HepG2 (cell line): ENCODE results near the gene CST3. TPM values are rescaled to one million over a fixed set of nuclear protein-coding genes. Genes with fewer than 3 reads are reported as not detected.

Source experiments
- ARID2 ChIP-seq: sonication (generic); formaldehyde crosslinking; IDR thresholded peaks from 2 replicates; pipeline ENCODE4 v1.8.1; 2022; ENCODE audit warnings: mild to moderate bottlenecking, missing genetic modification reagents, borderline replicate concordance
- GABPB1 ChIP-seq: IDR thresholded peaks from 2 replicates; pipeline ENCODE4 v1.6.1; 2016; ENCODE audit warnings: mild to moderate bottlenecking, missing genetic modification reagents, moderate library complexity, missing compliant biosample characterization
- HOXA3 ChIP-seq: sonication (generic); formaldehyde crosslinking; IDR thresholded peaks from 2 replicates; pipeline ENCODE4 v1.5.0; 2020; ENCODE audit warnings: missing genetic modification reagents
- IKZF4 ChIP-seq: sonication (generic); formaldehyde crosslinking; IDR thresholded peaks from 2 replicates; pipeline ENCODE4 v1.5.1; 2020; ENCODE audit warnings: borderline replicate concordance, mild to moderate bottlenecking, low read depth, missing genetic modification reagents; ENCODE audit errors: not compliant biosample characterization
- ISL2 ChIP-seq: sonication (generic); formaldehyde crosslinking; IDR thresholded peaks from 2 replicates; pipeline ENCODE4 v1.5.0; 2020; ENCODE audit warnings: missing genetic modification reagents
- ISX ChIP-seq: sonication (generic); formaldehyde crosslinking; conservative IDR thresholded peaks from 2 replicates; pipeline ENCODE4 v1.5.0; 2020; ENCODE audit warnings: missing genetic modification reagents
- KLF12 ChIP-seq: sonication (generic); formaldehyde crosslinking; IDR thresholded peaks from 2 replicates; pipeline ENCODE4 v1.4.0; 2020; ENCODE audit warnings: missing genetic modification reagents, borderline replicate concordance
- MAF1 ChIP-seq: sonication (generic); formaldehyde crosslinking; IDR thresholded peaks from 2 replicates; pipeline ENCODE4 v1.5.0; 2020; ENCODE audit warnings: missing genetic modification reagents, borderline replicate concordance
- MED1 ChIP-seq: sonication (generic); formaldehyde crosslinking; IDR thresholded peaks from 2 replicates; pipeline ENCODE4 v1.4.0; 2020; ENCODE audit warnings: missing genetic modification reagents
- NFKB2 ChIP-seq: sonication (generic); formaldehyde crosslinking; IDR thresholded peaks from 2 replicates; pipeline ENCODE4 v1.4.0; 2020; ENCODE audit warnings: missing genetic modification reagents, borderline replicate concordance
- PRMT3 ChIP-seq: sonication (generic); formaldehyde crosslinking; IDR thresholded peaks from 2 replicates; pipeline ENCODE4 v1.8.1; 2022; ENCODE audit warnings: low read depth, mild to moderate bottlenecking, moderate library complexity, missing genetic modification reagents, borderline replicate concordance
- PRPF4 ChIP-seq: fragments of 200-400 bp; formaldehyde crosslinking; IDR thresholded peaks from 2 replicates; pipeline ENCODE4 v1.6.1; 2016; ENCODE audit warnings: low read length, low read depth; ENCODE audit not compliant: poor library complexity, severe bottlenecking
- RFX1 ChIP-seq: fragments of 450-650 bp; IDR thresholded peaks from 2 replicates; pipeline ENCODE4 v1.6.1; 2017
- ZBTB20 ChIP-seq: sonication (generic); formaldehyde crosslinking; IDR thresholded peaks from 2 replicates; pipeline ENCODE4 v1.8.1; 2023; ENCODE audit warnings: missing genetic modification reagents, low read depth, mild to moderate bottlenecking, borderline replicate concordance
- ZFX ChIP-seq: sonication (generic); formaldehyde crosslinking; IDR thresholded peaks from 2 replicates; pipeline ENCODE4 v1.4.0; 2020; ENCODE audit warnings: mild to moderate bottlenecking, low read depth, missing genetic modification reagents, moderate library complexity
- ZNF205 ChIP-seq: IDR thresholded peaks from 2 replicates; pipeline ENCODE4 v1.6.1; 2018; ENCODE audit warnings: missing biosample characterization, missing genetic modification reagents
- ZNF331 ChIP-seq: sonication (generic); formaldehyde crosslinking; IDR thresholded peaks from 2 replicates; pipeline ENCODE4 v1.4.0; 2020; ENCODE audit warnings: missing genetic modification reagents
- ZNF33B ChIP-seq: sonication (generic); formaldehyde crosslinking; IDR thresholded peaks from 2 replicates; pipeline ENCODE4 v1.5.1; 2020; ENCODE audit warnings: mild to moderate bottlenecking, missing genetic modification reagents
- ZNF564 ChIP-seq: sonication (generic); formaldehyde crosslinking; IDR thresholded peaks from 2 replicates; pipeline ENCODE4 v1.8.1; 2023; ENCODE audit warnings: mild to moderate bottlenecking, missing genetic modification reagents
- ZNF678 ChIP-seq: sonication (generic); formaldehyde crosslinking; IDR thresholded peaks from 2 replicates; pipeline ENCODE4 v1.4.0; 2020; ENCODE audit warnings: mild to moderate bottlenecking, missing genetic modification reagents
- ZNF713 ChIP-seq: sonication (generic); formaldehyde crosslinking; IDR thresholded peaks from 2 replicates; pipeline ENCODE4 v1.4.0; 2020; ENCODE audit warnings: mild to moderate bottlenecking, missing genetic modification reagents
- polyA plus RNA-seq, 8 experiments: library from polyadenylated mRNA; depleted of rRNA in 3 of 8; stranded (reverse) in 7 of 8; unstranded in 1 of 8; fragments of >200 nt; fragmentation: Illumina TruSeq in 4 of 8; extraction: Trizol in 4 of 8; gene quantifications; 2 replicates each; pipeline versions ENCODE4 v1.2.1 to v1.2.3, GENCODE V29; 2011 to 2016; ENCODE audit warnings: low read depth in 4 of 8, missing spikeins in 1 of 8, mixed read lengths in 1 of 8; ENCODE audit not compliant: insufficient read depth in 1 of 8
- total RNA-seq, 5 experiments: library from RNA; depleted of rRNA; stranded (reverse); fragments of >200 nt; fragmentation: Illumina TruSeq; extraction: Trizol; gene quantifications; 2 replicates each; pipeline ENCODE4 v1.2.3, GENCODE V29; 2016; ENCODE audit warnings: low read depth in 1 of 5
- TF ChIP-seq, protein P1 (sequence below): sonication (generic); IDR thresholded peaks from 2 replicates; pipeline ENCODE4 v1.6.1; 2016; ENCODE audit warnings: low read depth, borderline replicate concordance
- TF ChIP-seq, protein P2 (sequence below): IDR thresholded peaks from 2 replicates; pipeline ENCODE4 v1.6.1; 2016; ENCODE audit warnings: missing compliant biosample characterization, missing genetic modification reagents, borderline replicate concordance
- TF ChIP-seq, protein P3 (sequence below): sonication (generic); formaldehyde crosslinking; IDR thresholded peaks from 2 replicates; pipeline ENCODE4 v1.5.0; 2020; ENCODE audit warnings: missing genetic modification reagents
- TF ChIP-seq, protein P4 (sequence below): sonication (generic); formaldehyde crosslinking; IDR thresholded peaks from 2 replicates; pipeline ENCODE4 v1.5.1; 2020; ENCODE audit warnings: mild to moderate bottlenecking, missing genetic modification reagents, moderate library complexity
- TF ChIP-seq, protein P5 (sequence below): sonication (generic); formaldehyde crosslinking; IDR thresholded peaks from 2 replicates; pipeline ENCODE4 v1.4.0; 2020; ENCODE audit warnings: missing genetic modification reagents

Gene CST3
- total and polyA plus RNA-seq, 2 of the 13 experiments (the other 11 are each of a cell fraction or from before 2014, with no cell fraction given) = 690 to 1,005 TPM

DNA sequence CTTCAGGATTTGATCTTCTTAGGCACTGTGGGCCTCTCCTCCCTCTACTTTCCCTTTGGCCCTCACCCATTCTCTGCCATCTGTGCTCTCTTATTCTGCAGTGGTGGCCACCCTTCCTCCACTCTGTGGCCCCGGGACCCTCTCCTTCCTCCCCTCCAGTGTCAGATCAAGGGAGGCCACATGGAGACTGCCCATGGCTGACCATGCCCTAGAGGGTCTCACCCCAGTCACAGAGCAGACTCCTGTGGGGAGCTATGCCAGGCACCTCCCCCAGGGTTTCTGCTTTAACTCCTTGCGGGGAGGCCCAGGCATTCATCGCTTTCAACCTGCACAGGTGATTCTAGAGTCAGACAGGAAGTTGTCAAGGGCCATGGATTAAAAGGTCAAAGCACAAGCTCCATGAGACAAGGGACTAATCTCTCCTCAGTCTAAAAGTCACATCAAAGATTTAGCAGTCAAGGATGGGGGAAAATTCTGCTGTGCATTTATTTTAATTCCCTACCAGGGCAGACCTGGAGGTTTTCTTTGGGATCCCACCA lies 15.7 kb upstream of the CST3 start (continued):
- TF ChIP-seq ZNF678 (CRISPR knock-in tag) = peak; percentile 65; the same call in 1 of the 2 replicates
- no peak for TF ChIP-seq PRMT3 (CRISPR knock-in tag)
- TF ChIP-seq ISX (CRISPR knock-in tag) = no peak
- TF ChIP-seq NFKB2 (CRISPR knock-in tag) = no peak
- TF ChIP-seq ZFX (CRISPR knock-in tag) = 0 out of 2 replicates have a peak, but pooled peaks have one; percentile 15
- TF ChIP-seq IKZF4 (CRISPR knock-in tag) = no peak
- TF ChIP-seq, protein P1, sequence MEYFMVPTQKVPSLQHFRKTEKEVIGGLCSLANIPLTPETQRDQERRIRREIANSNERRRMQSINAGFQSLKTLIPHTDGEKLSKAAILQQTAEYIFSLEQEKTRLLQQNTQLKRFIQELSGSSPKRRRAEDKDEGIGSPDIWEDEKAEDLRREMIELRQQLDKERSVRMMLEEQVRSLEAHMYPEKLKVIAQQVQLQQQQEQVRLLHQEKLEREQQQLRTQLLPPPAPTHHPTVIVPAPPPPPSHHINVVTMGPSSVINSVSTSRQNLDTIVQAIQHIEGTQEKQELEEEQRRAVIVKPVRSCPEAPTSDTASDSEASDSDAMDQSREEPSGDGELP = peak; percentile 22; the same call in 1 of the 2 replicates
- no peak for TF ChIP-seq KLF12 (CRISPR knock-in tag)
- peak; percentile 20; the same call in 1 of the 2 replicates for TF ChIP-seq GABPB1 (CRISPR knock-in tag)
- no peak for TF ChIP-seq ZNF205
- no peak for TF ChIP-seq ZBTB20 (CRISPR knock-in tag)
- TF ChIP-seq, protein P2, sequence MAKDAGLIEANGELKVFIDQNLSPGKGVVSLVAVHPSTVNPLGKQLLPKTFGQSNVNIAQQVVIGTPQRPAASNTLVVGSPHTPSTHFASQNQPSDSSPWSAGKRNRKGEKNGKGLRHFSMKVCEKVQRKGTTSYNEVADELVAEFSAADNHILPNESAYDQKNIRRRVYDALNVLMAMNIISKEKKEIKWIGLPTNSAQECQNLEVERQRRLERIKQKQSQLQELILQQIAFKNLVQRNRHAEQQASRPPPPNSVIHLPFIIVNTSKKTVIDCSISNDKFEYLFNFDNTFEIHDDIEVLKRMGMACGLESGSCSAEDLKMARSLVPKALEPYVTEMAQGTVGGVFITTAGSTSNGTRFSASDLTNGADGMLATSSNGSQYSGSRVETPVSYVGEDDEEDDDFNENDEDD (CRISPR knock-in tag) = no peak
- TF ChIP-seq RFX1 = no peak
- TF ChIP-seq ZNF713 (CRISPR knock-in tag) = no peak
- no peak for TF ChIP-seq PRPF4
- TF ChIP-seq, protein P3, sequence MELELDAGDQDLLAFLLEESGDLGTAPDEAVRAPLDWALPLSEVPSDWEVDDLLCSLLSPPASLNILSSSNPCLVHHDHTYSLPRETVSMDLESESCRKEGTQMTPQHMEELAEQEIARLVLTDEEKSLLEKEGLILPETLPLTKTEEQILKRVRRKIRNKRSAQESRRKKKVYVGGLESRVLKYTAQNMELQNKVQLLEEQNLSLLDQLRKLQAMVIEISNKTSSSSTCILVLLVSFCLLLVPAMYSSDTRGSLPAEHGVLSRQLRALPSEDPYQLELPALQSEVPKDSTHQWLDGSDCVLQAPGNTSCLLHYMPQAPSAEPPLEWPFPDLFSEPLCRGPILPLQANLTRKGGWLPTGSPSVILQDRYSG (CRISPR knock-in tag) = no peak
- TF ChIP-seq, protein P4, sequence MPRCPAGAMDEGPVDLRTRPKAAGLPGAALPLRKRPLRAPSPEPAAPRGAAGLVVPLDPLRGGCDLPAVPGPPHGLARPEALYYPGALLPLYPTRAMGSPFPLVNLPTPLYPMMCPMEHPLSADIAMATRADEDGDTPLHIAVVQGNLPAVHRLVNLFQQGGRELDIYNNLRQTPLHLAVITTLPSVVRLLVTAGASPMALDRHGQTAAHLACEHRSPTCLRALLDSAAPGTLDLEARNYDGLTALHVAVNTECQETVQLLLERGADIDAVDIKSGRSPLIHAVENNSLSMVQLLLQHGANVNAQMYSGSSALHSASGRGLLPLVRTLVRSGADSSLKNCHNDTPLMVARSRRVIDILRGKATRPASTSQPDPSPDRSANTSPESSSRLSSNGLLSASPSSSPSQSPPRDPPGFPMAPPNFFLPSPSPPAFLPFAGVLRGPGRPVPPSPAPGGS (CRISPR knock-in tag) = no peak
- no peak for TF ChIP-seq ARID2
- TF ChIP-seq MAF1 (CRISPR knock-in tag) = no peak
- no peak for TF ChIP-seq ISL2 (CRISPR knock-in tag)
- no peak for TF ChIP-seq ZNF564 (CRISPR knock-in tag)
- peak; percentile 24; the same call in 1 of the 2 replicates for TF ChIP-seq ZNF33B (CRISPR knock-in tag)
- TF ChIP-seq MED1 (CRISPR knock-in tag) = no peak
- no peak for TF ChIP-seq ZNF331 (CRISPR knock-in tag)
- 0 out of 2 replicates have a peak, but pooled peaks have one; percentile 22 for TF ChIP-seq HOXA3 (CRISPR knock-in tag)
- TF ChIP-seq, protein P5, sequence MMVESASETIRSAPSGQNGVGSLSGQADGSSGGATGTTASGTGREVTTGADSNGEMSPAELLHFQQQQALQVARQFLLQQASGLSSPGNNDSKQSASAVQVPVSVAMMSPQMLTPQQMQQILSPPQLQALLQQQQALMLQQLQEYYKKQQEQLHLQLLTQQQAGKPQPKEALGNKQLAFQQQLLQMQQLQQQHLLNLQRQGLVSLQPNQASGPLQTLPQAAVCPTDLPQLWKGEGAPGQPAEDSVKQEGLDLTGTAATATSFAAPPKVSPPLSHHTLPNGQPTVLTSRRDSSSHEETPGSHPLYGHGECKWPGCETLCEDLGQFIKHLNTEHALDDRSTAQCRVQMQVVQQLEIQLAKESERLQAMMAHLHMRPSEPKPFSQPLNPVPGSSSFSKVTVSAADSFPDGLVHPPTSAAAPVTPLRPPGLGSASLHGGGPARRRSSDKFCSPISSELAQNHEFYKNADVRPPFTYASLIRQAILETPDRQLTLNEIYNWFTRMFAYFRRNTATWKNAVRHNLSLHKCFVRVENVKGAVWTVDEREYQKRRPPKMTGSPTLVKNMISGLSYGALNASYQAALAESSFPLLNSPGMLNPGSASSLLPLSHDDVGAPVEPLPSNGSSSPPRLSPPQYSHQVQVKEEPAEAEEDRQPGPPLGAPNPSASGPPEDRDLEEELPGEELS (CRISPR knock-in tag) = no peak
